GM19324 (cell line): ENCODE results near the gene MBD4.

Experiments
- ATAC-seq: cut with Tn5 transposase; IDR thresholded peaks from one replicate; pipeline ENCODE4 v1.9.1; 2021; ENCODE audit warnings: mild to moderate bottlenecking, moderate library complexity; ENCODE audit not compliant: unreplicated experiment, low FRiP score

The MBD4 gene

GRCh38 chr3:129463716-129464115, 24.0 kb upstream of the MBD4 start:
- no peak for ATAC-seq

GRCh38 chr3:129463094-129463493, 23.3 kb upstream of the MBD4 start:
- no peak for ATAC-seq

DNA sequence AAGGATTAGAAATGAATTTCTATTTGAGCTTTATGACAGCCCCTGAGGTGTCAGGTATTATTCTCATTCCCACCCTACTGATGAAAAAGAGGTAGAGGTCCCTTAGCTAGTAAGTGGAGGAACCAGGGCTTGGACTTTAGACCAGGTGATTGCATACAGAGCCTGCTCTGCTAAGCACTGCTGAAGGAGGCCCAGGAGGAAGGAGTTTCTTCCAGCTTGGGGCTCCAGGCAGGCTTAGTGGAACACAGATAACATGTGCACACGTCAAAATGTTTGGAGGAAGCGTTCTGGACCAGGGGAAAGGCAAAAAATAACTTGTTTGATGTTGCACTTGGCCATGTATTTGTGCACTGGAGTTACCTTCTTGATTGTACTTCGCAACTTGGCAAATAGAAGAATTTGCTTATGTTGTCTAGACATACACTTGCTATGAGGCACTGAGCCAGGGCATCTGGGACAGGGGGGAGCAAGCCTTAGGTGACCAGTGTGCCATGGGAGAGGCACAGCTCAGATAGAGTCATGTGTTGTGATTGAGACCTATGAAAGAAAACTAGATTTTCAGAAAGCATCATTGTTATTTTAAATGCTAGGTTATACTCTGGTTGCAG, 22.7 kb upstream of the MBD4 start:
- no peak for ATAC-seq

GRCh38 chr3:129461461-129462146, 21.9 kb upstream of the MBD4 start:
- ATAC-seq = no peak

DNA sequence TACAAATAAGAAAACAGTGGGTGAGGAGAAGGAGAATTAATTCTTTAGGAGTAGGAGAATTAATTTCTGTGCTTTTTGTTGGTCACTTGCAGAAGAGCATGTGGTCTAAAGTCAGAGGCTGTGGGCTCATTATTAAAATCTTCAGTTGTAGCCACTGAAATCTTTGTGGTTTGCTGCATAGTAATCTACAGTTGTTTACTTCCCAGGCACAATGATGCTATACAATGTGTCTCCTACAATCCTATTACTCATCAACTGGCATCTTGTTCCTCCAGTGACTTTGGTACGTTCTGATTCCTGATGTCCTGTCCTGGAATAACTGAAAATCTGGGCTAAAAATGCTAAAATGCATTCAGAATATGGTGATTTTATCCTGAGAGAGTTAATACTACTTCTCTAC, 21.3 kb upstream of the MBD4 start:
- ATAC-seq = no peak

DNA sequence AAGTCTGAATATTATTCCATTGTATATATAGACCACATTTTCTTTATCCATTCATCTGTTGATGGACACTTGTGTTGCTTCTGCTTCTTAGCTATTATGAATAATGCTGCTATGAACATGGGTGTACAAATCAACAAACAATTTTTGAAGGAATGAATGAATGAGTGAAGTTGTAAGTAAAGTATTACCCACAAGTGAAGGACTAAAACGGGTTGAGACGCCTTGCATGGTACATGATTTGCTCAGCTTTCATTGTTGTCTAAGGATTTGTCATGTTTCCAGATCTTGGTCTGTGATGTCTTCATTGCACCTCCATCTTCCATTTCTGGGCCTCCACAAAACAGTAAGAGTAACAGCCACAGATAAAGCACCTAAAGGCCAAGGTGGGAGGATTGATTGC, 20.8 kb upstream of the MBD4 start:
- no peak for ATAC-seq

DNA sequence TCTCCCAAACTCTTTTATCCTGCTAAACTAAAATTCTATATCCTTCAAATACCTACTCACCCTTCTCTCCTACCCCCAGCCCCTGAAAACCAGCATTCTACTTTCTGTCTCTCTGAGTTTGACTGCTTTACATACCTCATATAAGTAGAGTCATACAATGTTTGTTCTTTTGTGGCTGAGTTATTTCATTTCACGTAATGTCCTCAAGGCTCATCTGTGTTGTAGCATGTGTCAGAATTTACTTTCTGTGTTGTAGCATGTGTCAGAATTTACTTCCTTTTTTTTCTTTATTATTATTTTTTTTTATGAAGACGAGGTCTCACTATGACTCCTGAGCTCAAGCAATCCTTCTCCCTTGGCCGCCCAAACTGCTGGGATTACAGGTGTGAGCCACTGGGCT, 20.4 kb upstream of the MBD4 start:
- ATAC-seq = no peak

DNA sequence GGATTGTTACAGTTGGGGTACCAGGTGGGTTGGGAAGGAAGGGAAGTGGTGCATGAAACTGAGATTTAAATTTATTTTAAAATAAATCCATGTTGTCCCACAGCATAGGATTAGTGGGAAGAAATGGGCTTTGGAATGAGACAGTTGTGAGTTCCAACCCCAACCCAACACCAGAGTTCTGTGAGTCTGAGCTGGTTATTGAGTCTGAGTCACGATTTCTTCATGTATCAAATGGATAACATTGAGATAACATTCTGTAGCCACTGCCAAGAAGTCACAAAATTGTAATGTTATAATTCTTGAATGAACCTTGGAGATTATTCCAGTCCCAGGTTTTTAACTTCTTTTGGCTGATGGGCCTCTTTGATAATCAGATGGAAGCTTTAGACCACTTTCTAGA, 14.0 kb upstream of the MBD4 start:
- no peak for ATAC-seq

DNA sequence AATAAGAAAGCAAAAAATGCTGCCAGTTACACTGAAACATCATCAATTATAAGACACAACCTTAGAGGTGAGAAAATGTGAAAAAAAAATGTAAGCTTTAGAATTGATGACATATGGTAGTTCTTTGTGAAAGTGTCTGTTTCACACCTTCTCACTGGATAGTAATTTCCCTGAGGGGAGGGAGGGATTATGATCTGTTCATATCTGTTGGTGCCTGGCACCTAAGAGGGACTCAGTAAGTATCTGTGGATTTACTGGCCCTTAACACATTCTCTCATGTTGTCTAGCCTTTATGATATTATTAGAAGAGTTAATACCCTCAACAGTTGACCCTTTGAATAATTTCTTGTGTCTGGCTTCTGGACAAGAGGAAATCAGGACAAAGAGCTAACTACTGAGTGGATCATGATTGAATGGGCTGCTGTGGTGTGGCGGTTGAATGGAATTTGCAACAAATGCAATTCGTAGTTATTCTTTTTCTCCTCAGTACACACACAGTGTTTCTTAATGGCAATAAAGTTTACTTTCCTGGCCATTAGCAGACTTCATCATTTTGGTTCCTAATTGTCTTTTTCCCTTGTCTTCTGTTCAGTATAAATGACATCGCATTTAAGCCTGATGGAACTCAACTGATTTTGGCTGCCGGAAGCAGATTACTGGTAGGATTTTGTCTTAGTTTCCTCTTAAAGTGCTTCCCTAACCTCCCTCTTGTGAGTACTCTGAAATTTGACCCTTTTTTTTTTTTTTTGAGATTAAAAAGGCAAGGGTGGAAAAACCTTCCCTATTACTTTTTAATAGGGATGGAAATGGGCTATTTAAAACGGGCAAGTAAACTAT, 9.7 kb upstream of the MBD4 start:
- no peak for ATAC-seq

- no peak for ATAC-seq
Measured at GRCh38 chr3:129448186-129448895, 8.6 kb upstream of the MBD4 start.

DNA sequence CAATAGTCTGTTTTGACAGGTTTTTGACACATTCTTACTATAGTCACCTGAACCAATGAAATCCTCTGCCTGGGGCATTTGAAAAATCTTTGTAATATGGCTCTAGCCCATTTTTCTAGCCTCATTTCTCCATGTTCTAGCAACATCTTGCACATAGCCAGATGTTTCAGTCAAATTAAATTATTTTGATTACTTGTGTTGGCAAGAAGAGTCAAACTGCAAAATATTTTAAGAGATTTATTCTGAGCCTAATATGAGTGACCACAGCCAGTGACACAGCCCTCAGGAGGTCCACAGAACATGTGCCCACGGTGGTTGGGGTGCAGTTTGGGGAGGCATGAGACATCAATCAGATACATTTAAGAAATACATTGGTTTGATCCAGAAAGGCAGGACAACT, 7.2 kb upstream of the MBD4 start:
- ATAC-seq = no peak

GRCh38 chr3:129445471-129445870, 5.7 kb upstream of the MBD4 start:
- no peak for ATAC-seq

- no peak for ATAC-seq
Measured at GRCh38 chr3:129442947-129443346, 3.2 kb upstream of the MBD4 start.

GRCh38 chr3:129442486-129442885, 2.7 kb upstream of the MBD4 start:
- ATAC-seq = no peak

DNA sequence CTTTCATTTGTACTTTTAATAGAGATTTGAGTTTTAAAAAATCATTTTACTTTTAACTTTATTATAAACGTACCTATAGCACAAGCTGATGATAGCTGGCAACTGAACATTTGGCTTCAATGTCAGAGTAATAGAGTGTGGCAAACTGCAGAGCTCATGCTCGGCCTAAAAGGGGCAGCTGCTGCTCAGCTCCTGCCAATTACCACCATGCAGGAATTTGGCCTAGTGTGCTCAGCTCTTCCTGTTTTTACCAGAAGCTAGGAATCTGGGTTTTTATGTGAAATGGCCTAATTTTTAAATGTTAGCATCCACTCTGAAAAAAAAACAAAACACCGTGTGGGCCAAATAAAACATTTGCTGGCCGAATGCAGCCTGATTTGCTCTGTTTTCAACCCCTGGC, 2.0 kb upstream of the MBD4 start:
- ATAC-seq = no peak

DNA sequence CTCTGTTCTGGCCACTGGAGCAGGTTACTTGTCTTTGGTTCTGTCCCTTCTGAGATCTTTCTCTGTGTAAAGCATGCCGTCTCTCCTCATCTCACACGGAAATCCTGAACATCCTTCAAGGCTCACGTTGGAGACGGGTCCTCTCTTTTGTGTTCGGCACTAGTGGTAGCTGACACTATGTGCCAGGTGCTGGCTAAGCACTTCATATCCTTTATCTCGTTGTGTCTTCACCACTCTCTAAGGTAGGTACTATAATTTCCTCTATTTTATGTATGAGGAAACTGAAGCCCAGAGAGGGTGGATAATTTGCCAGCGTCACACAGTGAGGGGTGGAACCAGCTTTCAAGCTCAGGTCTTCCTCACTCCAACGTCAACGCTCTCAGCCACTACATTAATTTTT, 1.5 kb upstream of the MBD4 start:
- ATAC-seq = no peak

DNA sequence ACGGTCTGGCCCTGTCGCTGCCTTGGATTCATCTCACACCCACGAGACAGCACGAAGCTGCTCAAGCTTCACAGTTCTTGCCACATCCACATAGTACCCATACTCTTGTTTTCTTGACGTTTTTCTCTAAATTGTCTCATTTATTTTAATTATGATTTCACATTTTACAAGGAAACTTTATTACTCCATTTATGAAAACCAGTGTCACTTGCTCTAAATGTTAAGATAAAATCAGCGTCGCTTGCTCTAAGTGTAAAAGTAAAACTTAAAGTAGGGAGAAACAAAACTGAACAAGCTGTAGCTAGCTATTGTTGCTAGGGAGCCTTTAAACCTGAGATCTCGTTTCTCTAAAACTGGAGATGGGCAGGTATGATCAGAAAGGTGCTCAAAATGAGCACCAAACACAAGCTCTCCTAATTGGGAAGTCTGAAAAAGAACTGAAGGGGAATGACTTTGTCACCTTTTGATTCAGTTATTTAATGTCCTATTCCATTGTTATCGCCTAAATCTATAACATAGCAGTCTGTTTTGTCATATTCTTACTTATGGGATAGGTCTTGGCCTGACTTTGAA, 956 bp upstream of the MBD4 start:
- ATAC-seq = no peak

DNA sequence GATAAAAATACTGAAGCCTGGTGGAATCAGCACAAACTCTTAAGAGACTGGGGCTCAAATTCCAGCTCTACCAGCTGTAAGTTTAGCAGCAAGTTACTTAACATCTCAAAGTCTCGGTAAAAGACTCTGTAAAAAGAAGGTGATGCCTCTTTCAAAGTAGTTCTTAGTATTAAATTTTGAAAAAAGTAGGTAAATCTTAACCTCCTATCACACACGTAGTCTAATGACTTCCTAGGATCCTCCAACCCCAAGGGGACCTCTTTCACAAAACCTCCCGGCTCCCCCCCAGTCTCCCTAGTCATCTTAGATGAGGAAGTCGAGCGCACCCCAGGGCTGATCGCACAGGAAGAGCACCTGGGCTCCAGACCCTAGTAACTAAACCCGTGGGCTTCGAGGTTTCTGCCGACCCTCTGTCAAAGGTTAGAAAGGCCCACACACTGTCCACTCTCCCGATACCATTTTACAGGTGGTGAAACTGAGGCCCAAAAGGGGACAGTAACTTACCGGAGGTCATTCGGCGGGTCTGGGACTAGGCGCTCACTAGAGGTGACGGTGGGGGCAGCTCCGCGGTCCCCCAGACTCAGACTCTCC, 427 bp downstream of the MBD4 start:
- peak; percentile 11 for ATAC-seq

GRCh38 chr3:129435367-129435766, 4.4 kb downstream of the MBD4 start:
- no peak for ATAC-seq

DNA sequence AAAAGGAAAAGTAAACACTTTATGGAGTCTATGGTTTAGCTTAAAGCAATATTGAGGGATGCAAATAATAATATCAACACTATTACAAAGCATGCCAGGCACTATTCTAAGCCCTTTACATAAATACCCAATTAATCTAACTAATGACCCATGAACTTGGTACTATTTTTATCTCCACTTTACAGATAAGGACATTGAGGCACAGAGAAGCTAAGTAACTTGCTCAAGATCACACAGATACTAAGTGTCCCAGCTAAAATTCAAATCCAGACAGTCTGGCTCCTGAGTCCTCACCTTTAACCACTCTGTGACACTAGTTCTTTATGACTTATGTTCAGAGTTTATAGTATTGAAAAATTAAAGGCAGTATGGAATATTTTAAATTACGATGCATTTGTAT, 5.6 kb downstream of the MBD4 start:
- no peak for ATAC-seq
